GM23338 (cell line): ENCODE measurements around the gene APOL4.

Source experiments
- CREB1 ChIP-seq: fragments of 250-450 bp; sonication (Bioruptor Pico); IDR thresholded peaks from 2 replicates; pipeline ENCODE4 v1.5.0; 2020; ENCODE audit warnings: low read depth, mild to moderate bottlenecking, moderate library complexity
- EZH2 ChIP-seq: fragments of 200-600 bp; sonication (generic); IDR thresholded peaks from one replicate; pipeline ENCODE4 v1.8.0; 2017; ENCODE audit warnings: antibody characterized with exemption, mild to moderate bottlenecking, low read depth; ENCODE audit not compliant: unreplicated experiment
- EZH2phosphoT487 ChIP-seq: fragments of 200-600 bp; sonication (generic); IDR thresholded peaks from one replicate; pipeline ENCODE4 v1.8.1; 2018; ENCODE audit warnings: antibody characterized with exemption; ENCODE audit not compliant: unreplicated experiment
- JUNB ChIP-seq: IDR thresholded peaks from one replicate; pipeline ENCODE4 v1.6.1; 2016; ENCODE audit warnings: antibody characterized with exemption; ENCODE audit not compliant: unreplicated experiment
- POLR2AphosphoS5 ChIP-seq: IDR thresholded peaks from 2 replicates; pipeline ENCODE4 v1.6.1; 2016; ENCODE audit warnings: antibody characterized with exemption, low read depth
- ZNF114 ChIP-seq: fragments of 250-450 bp; sonication (Bioruptor Pico); IDR thresholded peaks from 2 replicates; pipeline ENCODE4 v1.5.0; 2020; ENCODE audit warnings: mild to moderate bottlenecking, moderate library complexity
- ZNF331 ChIP-seq: fragments of 250-450 bp; sonication (Bioruptor Pico); IDR thresholded peaks from 2 replicates; pipeline ENCODE4 v1.5.0; 2020; ENCODE audit warnings: low read depth, mild to moderate bottlenecking, moderate library complexity
- TF ChIP-seq, protein P1 (sequence below), 2 experiments: fragments of 200-600 bp in 1 of 2; sonication (generic) in 1 of 2; conservative IDR thresholded peaks; 2 replicates each; pipeline versions ENCODE4 v1.5.1 to v1.6.1; 2016 to 2017; ENCODE audit warnings: antibody characterized with exemption in 2 of 2, low read depth in 2 of 2, mild to moderate bottlenecking in 2 of 2, moderate library complexity in 1 of 2

GRCh38 chr22:36148411-36148810 lies 53.2 kb downstream of the APOL4 start:
- TF ChIP-seq CREB1 (CRISPR knock-in tag), result no peak
- TF ChIP-seq EZH2phosphoT487, result no peak
- TF ChIP-seq, protein P1, sequence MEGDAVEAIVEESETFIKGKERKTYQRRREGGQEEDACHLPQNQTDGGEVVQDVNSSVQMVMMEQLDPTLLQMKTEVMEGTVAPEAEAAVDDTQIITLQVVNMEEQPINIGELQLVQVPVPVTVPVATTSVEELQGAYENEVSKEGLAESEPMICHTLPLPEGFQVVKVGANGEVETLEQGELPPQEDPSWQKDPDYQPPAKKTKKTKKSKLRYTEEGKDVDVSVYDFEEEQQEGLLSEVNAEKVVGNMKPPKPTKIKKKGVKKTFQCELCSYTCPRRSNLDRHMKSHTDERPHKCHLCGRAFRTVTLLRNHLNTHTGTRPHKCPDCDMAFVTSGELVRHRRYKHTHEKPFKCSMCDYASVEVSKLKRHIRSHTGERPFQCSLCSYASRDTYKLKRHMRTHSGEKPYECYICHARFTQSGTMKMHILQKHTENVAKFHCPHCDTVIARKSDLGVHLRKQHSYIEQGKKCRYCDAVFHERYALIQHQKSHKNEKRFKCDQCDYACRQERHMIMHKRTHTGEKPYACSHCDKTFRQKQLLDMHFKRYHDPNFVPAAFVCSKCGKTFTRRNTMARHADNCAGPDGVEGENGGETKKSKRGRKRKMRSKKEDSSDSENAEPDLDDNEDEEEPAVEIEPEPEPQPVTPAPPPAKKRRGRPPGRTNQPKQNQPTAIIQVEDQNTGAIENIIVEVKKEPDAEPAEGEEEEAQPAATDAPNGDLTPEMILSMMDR (conservative IDR thresholded peaks at IDR 0.05; ENCODE audit: low read depth in 2 of 2), result no peak
- TF ChIP-seq POLR2AphosphoS5, result no peak
- no peak for TF ChIP-seq EZH2
- no peak for TF ChIP-seq JUNB
- TF ChIP-seq ZNF114 (CRISPR knock-in tag), result no peak
- no peak for TF ChIP-seq ZNF331 (CRISPR knock-in tag)
